Dermis microvascular lymphatic vessel endothelial cell (primary cell): ENCODE results near the gene OR2Y1. TPM values are rescaled to one million over a fixed set of nuclear protein-coding genes. Genes with fewer than 3 reads are reported as not detected.
"Not testable (repeated sequence)": the region's sequence is repeated elsewhere in the genome, so short reads cannot be mapped to it uniquely, and the experiment has no call there.

Experiments used
- DNase-seq, 2 donors: peaks; one replicate each; pipeline versions ENCODE4 v3.0.0 to v3.0.0-alpha.2; 2010; ENCODE audit warnings: low read depth in 2 of 2
- total RNA-seq: library from RNA; depleted of rRNA; stranded (reverse); fragments of >200 nt; gene quantifications from 2 replicates; pipeline ENCODE4 v1.2.1, GENCODE V29; 2014

OR2Y1 gene
- total RNA-seq, 1 donor from 2014 or later = not detected

- not testable (repeated sequence) for DNase-seq
These were observed 1.1 kb upstream of the OR2Y1 start for GRCh38 chr5:180740953-180741352.

GRCh38 chr5:180739271-180739670 is 587 bp downstream of the OR2Y1 start:
- no peak for DNase-seq

GRCh38 chr5:180736536-180736935 is 3.3 kb downstream of the OR2Y1 start:
- DNase-seq = no peak

- DNase-seq = no peak
These were observed 14.9 kb downstream of the OR2Y1 start for GRCh38 chr5:180724944-180725343.

- DNase-seq = peak; percentile 26 to 37
These were observed 15.9 kb downstream of the OR2Y1 start for GRCh38 chr5:180723936-180724335.

GRCh38 chr5:180720486-180720885 is 19.4 kb downstream of the OR2Y1 start:
- no peak for DNase-seq

GRCh38 chr5:180719781-180720180 is 20.1 kb downstream of the OR2Y1 start:
- no peak for DNase-seq

- peak; percentile 49 to 52 for DNase-seq
These were observed 20.9 kb downstream of the OR2Y1 start for GRCh38 chr5:180718810-180719453.

GRCh38 chr5:180717989-180718388 is 21.9 kb downstream of the OR2Y1 start:
- DNase-seq = no peak

GRCh38 chr5:180704362-180704761 is 35.5 kb downstream of the OR2Y1 start:
- DNase-seq = no peak

- no peak for DNase-seq
These were observed 35.9 kb downstream of the OR2Y1 start for GRCh38 chr5:180703912-180704311.

GRCh38 chr5:180703371-180703770 is 36.5 kb downstream of the OR2Y1 start:
- not testable (repeated sequence) for DNase-seq

GRCh38 chr5:180700440-180700839 is 39.4 kb downstream of the OR2Y1 start:
- not testable (repeated sequence) for DNase-seq

GRCh38 chr5:180699042-180699441 is 40.8 kb downstream of the OR2Y1 start:
- DNase-seq = no peak

GRCh38 chr5:180696116-180696515 is 43.7 kb downstream of the OR2Y1 start:
- no peak for DNase-seq

GRCh38 chr5:180692429-180692828 is 47.4 kb downstream of the OR2Y1 start:
- no peak for DNase-seq

GRCh38 chr5:180691046-180691445 is 48.8 kb downstream of the OR2Y1 start:
- no peak for DNase-seq

GRCh38 chr5:180690562-180690961 is 49.3 kb downstream of the OR2Y1 start:
- DNase-seq = no peak

- DNase-seq = no peak
These were observed 50.1 kb downstream of the OR2Y1 start for GRCh38 chr5:180689775-180690174.

Other genes with a start within 250 kb of the OR2Y1 start
- 17.7 and 21.5 TPM in 2 replicates for gene CNOT6, start 245.7 kb downstream of the OR2Y1 start, total RNA-seq
- 1.5 TPM in 2 replicates for gene SCGB3A1, start 148.6 kb downstream of the OR2Y1 start, total RNA-seq
- gene FLT4, start 90.5 kb downstream of the OR2Y1 start, total RNA-seq = 236 and 480 TPM in 2 replicates
- 67.9 and 139 TPM in 2 replicates for gene MGAT1, start 62.7 kb upstream of the OR2Y1 start, total RNA-seq
- gene ZFP62, start 121.2 kb upstream of the OR2Y1 start, total RNA-seq = 12.4 and 12.7 TPM in 2 replicates
- gene BTNL8, start 159.1 kb upstream of the OR2Y1 start, total RNA-seq = 0.13 TPM in 1 of 2 replicates, not detected in the other
- gene BTNL3, start 248.8 kb upstream of the OR2Y1 start, total RNA-seq = not detected in 2 replicates